DMS79 treated with DMSO at 0.1 percent for 48 hours (cell line): ENCODE data around the gene CLIP2.
"Not testable (repeated sequence)": the region's sequence is repeated elsewhere in the genome, so short reads cannot be mapped to it uniquely, and the experiment has no call there.

Experiments used
- DNase-seq: peaks from one replicate; lab custom pipeline; 2025; lab: John Stamatoyannopoulos, UW

The CLIP2 gene

DNA sequence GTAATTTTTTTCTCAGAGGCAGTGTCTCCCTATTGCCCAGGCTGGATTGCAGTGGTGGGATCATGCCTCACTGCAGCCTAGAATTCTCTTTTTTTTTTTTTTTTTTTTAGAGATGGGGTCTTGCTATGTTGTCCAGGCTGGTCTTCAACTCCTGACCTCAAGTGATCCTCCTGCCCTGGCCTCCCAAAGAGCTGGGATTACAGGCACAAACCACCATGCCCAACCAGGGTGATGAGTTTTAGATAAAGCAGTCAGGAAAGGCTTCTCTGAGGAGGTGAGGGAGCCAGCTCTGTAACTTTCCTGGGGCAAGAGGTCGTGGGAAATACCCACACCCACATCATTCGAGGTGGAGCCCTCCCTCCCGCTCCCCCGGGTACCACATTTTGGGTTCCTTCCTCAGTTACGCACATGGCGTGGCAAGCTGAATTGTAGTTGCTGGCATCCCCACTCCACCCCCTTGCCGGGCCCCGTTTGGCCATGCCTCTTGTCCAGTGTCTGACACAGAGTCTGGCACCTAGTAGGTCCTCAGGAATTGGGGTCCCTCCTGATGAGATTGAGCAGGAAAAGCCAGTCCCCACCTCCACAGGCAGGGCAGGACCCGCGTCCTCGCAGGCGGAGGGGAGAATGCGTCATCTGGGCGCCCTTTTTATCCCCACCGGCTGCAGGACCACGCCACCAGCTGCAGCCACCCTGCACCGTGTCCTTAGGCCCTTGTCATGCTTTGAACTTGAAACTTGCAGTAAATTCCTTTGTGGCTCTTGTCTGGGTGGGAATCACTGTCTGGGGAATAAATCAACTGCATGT, 43.4 kb downstream of the CLIP2 start:
- DNase-seq, result no peak

GRCh38 chr7:74334030-74334429, 44.8 kb downstream of the CLIP2 start:
- DNase-seq, result no peak

GRCh38 chr7:74337926-74338325, 48.7 kb downstream of the CLIP2 start:
- no peak for DNase-seq

DNA sequence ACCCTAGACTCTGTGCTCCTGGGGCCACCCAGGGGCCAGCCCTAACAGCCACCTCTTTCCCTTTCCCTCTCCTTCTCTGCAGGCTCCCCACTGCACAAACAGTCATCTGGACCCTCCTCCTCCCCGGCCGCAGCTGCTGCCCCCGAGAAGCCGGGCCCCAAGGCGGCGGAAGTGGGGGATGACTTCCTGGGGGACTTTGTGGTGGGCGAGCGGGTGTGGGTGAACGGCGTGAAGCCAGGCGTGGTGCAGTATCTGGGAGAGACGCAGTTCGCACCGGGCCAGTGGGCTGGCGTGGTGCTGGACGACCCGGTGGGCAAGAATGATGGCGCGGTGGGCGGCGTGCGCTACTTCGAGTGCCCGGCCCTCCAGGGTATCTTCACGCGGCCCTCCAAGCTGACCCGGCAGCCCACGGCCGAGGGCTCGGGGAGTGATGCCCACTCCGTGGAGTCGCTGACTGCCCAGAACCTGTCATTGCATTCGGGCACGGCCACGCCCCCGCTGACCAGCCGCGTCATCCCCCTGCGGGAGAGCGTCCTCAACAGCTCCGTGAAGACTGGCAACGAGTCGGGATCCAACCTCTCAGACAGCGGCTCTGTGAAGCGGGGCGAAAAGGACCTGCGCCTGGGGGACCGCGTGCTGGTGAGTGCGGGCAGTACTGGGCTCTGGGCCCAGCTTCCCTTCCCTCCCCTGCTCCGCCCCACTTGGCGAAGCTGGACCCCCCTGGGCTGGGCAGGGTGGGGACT, 49.3 kb downstream of the CLIP2 start:
- no peak for DNase-seq

- not testable (repeated sequence) for DNase-seq
Observed at GRCh38 chr7:74339648-74340047, 50.4 kb downstream of the CLIP2 start.

DNA sequence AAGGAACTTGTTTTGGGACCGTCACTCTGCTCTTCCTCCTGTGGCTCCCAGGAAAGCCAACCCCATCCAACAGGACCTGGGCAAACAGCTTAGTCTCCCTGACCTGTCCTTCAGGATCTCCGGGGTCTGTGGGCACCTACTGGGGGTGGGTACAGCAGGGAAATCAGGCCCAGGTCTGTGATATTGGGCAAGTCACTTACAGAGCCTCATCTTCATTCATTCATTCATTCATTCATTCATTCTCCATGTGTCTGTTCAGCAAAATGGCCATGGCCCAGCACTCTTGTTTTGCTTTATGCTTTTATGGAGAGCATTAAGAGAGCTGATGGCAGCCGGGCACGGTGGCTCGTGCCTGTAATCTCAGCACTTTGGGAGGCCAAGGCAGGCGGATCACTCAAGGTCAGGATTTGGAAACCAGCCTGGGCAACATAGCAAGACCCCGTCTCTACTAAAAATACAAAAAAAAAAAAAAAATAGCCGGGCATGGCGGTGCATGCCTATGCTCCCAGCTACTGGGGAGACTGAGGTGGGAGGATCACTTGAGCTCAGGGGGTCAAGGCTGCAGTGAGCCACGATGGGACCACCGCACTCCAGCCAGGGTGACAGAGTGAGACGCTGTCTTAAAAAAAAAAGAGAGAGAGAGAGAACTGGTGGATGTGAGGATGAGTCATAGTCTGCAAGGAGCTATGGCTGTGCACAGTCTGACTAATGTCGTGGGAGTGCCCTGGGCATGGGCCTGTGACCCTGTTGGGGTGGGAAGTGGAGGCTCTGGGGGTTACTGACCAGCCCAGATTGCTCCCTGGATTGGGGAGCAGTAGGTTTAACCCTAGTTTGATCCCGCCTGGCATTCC, 54.3 kb downstream of the CLIP2 start:
- DNase-seq, result no peak

GRCh38 chr7:74344132-74344496, 54.9 kb downstream of the CLIP2 start:
- DNase-seq, result no peak

DNA sequence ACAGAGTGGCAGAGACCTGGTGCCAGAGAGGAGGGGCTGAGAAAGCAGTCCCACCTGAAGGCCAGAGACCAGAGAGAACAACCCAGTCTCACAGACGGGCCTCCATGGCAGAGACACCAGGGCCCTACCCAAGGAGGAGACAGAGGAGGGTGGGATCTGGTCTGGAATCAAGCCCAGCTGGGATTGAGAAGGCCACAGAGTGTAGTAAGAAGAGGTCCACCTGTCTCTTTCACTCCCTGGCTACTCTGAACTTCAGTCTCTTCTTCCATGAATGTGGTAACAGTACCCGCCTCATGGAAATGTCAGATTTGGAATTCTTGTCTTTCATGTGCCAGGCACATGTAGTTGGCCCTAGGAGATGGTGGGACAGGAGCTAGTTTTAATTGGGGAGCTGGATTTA, 55.6 kb downstream of the CLIP2 start:
- DNase-seq, result no peak

GRCh38 chr7:74345970-74346369, 56.8 kb downstream of the CLIP2 start:
- DNase-seq, result no peak

DNA sequence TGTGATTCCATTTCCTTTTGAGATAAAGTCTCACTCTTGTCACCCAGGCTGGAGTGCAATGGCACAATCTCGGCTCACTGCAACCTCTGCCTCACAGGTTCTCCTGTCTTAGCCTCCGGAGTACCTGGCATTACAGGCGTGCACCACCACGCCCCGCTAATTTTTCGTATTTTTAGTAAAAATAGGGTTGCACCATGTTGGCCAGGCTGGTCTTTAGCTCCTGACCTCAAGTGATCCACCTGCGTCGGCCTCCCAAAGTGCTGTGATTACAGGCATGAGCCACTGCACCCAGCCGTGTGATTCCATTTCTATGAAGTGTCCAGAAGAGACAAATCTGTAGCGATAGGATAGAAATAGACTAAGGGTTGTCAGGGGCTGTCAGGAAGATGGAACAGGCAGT, 60.4 kb downstream of the CLIP2 start:
- DNase-seq, result no peak

DNA sequence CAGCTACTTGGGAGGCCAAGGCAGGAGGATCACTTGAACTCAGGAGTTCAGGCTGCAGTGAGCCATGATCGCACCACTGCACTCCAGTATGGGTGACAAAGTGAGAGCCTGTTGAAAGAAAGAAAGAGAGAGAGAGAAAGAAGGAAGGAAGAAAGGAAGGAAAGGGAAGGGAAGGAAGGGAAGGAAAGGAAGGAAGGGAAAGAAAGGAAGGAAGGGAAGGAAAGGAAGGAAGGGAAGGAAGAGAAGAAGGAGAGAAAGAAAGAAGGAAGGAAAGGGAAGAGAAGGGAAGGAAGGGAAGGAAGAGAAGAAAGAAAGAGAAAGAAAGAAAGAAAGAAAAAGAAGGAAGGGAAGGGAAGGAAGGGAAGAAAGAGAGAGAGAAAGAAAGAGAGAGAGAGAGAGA, 61.5 kb downstream of the CLIP2 start:
- no peak for DNase-seq

GRCh38 chr7:74351836-74352235, 62.6 kb downstream of the CLIP2 start:
- no peak for DNase-seq

DNA sequence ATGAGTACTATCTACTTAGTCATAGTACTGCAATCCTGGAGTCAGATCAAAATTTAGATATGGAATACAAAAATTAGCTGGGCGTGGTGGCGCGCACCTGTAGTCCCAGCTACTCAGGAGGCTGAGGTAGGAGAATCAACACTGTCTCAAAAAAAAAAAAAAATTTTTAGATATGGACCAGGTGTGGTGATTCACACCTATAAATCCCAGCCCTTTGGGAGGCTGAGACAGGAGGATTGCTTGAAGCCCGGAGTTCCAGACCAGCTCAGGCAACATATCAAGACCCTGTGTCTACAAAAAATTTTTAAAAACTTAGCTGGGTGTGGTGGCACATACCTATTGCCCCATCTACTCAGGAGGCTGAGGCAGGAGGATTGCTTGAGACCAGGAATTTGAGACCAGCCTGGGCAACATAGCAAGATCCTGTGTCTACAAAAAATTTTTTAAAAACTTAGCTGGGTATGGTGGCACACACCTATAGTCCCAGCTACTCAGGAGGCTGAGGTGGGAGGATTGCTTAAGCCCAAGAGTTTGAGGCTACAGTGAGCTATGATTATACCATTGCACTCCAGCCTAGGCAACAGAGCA, 63.4 kb downstream of the CLIP2 start:
- DNase-seq, result not testable (repeated sequence)

GRCh38 chr7:74354009-74354408, 64.8 kb downstream of the CLIP2 start:
- DNase-seq, result no peak

GRCh38 chr7:74355091-74355490, 65.9 kb downstream of the CLIP2 start:
- peak; percentile 4 for DNase-seq

DNA sequence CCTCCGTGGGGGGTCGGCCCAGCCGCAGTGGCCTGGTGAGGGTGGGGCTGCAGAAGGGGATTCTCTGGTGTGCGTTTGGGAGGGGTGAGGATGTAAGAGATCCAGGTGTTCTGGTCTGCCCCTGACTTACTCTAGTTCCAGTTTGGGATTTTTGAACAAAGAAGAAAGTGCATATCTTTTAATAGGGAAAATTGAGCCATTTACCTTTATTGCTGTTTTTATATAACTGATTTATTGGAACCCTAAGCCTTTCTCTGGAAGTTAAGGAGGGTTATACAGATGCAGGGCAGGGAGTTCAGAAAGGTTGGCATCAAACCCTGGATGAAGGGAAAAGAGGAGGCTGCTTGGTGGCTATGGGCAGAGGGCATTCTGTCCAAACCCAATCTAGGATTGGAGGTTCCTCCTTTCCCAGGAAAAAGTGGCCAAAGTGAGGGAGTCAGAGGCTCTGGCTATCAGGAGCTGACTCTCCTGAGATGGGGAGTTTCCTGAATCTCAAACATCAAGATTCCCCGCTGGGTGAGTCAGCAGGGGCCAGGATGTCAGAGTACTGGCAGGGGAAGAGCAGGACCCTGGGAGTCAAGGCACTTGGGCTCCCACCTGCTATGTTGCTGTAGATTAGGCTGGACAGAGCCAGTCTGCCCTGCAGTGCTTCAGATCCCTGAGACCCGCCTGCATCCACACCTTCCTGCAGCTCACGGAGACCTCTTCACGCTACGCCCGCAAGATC, 67.5 kb downstream of the CLIP2 start:
- no peak for DNase-seq

DNA sequence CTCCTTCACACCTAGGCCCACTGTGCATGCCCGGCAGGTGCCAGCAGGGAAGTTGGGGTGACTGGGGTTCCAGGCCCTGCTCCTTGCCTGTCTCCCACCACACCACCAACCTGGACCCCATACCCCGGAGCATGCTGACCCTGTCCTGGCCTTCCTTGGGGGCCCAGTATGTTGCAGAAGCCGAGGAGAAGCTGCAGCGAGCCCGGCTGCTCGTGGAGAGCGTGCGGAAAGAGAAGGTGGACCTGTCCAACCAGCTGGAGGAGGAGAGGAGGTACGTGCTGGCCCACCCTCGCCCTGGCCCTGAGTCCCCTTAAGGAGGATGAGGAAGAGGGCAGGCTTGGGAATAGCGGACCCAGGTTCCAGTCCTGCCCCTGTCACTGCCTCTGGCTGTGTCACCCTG, 70.8 kb downstream of the CLIP2 start:
- no peak for DNase-seq

- DNase-seq, result no peak
Observed at GRCh38 chr7:74362266-74362665, 73.1 kb downstream of the CLIP2 start.

DNA sequence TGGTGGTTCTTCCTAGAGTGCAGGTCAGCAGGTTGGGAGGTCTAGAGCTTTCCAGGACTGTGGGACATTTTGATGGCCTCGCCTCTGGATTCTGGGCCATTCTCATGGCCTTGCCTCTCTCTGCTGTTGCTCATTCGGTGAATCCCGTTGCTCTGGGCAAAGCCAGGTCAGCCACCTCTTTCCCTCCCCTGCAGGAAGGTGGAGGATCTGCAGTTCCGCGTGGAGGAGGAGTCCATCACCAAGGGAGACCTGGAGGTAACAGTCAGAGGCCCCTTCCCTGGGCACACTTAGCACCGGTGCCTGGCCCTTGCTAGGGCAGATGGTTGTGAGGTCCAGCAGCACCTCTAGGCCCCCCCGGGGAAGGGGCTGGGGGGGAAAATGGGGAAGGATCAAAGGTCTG, 74.9 kb downstream of the CLIP2 start:
- no peak for DNase-seq

GRCh38 chr7:74365322-74366022, 76.3 kb downstream of the CLIP2 start:
- no peak for DNase-seq
